HepG2 (cell line): ENCODE results near the gene C9orf40. TPM values are rescaled to one million over a fixed set of nuclear protein-coding genes. Genes with fewer than 3 reads are reported as not detected.

Source experiments
- CREM ChIP-seq, 2 experiments: sonication (generic) in 1 of 2; formaldehyde crosslinking in 1 of 2; IDR thresholded peaks; 2 replicates each; pipeline versions ENCODE4 v1.4.0 to v1.6.1; 2016 to 2020; ENCODE audit warnings: antibody characterized with exemption in 1 of 2, mild to moderate bottlenecking in 1 of 2, missing genetic modification reagents in 1 of 2
- ERF ChIP-seq: IDR thresholded peaks from 2 replicates; pipeline ENCODE4 v1.6.1; 2018; ENCODE audit warnings: missing biosample characterization, missing genetic modification reagents
- FOXM1 ChIP-seq: sonication (generic); formaldehyde crosslinking; IDR thresholded peaks from 2 replicates; pipeline ENCODE4 v1.5.0; 2020; ENCODE audit warnings: missing genetic modification reagents
- PAWR ChIP-seq: sonication (generic); formaldehyde crosslinking; IDR thresholded peaks from 2 replicates; pipeline ENCODE4 v1.4.0; 2020; ENCODE audit warnings: missing genetic modification reagents, mild to moderate bottlenecking, borderline replicate concordance
- POLR2AphosphoS2 ChIP-seq: IDR thresholded peaks from 2 replicates; pipeline ENCODE4 v1.6.1; 2011; ENCODE audit warnings: low read depth, low read length, improper control_type of control experiment
- TSC22D2 ChIP-seq: sonication (generic); formaldehyde crosslinking; IDR thresholded peaks from 2 replicates; pipeline ENCODE4 v1.5.1; 2020; ENCODE audit warnings: missing genetic modification reagents, mild to moderate bottlenecking, borderline replicate concordance
- ZBTB2 ChIP-seq: sonication (generic); formaldehyde crosslinking; IDR thresholded peaks from 2 replicates; pipeline ENCODE4 v1.8.0; 2022; ENCODE audit warnings: low read depth, missing genetic modification reagents
- ZBTB7B ChIP-seq: sonication (generic); formaldehyde crosslinking; IDR thresholded peaks from 2 replicates; pipeline ENCODE4 v1.4.0; 2020; ENCODE audit warnings: missing genetic modification reagents
- ZBTB8A ChIP-seq: sonication (generic); formaldehyde crosslinking; IDR thresholded peaks from 2 replicates; pipeline ENCODE4 v1.4.0; 2020; ENCODE audit warnings: mild to moderate bottlenecking, low read depth, missing genetic modification reagents, borderline replicate concordance
- ZNF142 ChIP-seq: sonication (generic); formaldehyde crosslinking; IDR thresholded peaks from 2 replicates; pipeline ENCODE4 v1.4.0; 2020; ENCODE audit warnings: missing genetic modification reagents
- ZNF264 ChIP-seq: sonication (generic); formaldehyde crosslinking; IDR thresholded peaks from 2 replicates; pipeline ENCODE4 v1.4.0; 2020; ENCODE audit warnings: missing genetic modification reagents
- ZNF567 ChIP-seq: sonication (generic); formaldehyde crosslinking; IDR thresholded peaks from 2 replicates; pipeline ENCODE4 v1.8.1; 2023; ENCODE audit warnings: mild to moderate bottlenecking, missing genetic modification reagents, borderline replicate concordance
- ZNF670 ChIP-seq: sonication (generic); formaldehyde crosslinking; IDR thresholded peaks from 2 replicates; pipeline ENCODE4 v1.8.0; 2022; ENCODE audit warnings: mild to moderate bottlenecking, missing genetic modification reagents, borderline replicate concordance
- ZNF678 ChIP-seq: sonication (generic); formaldehyde crosslinking; IDR thresholded peaks from 2 replicates; pipeline ENCODE4 v1.4.0; 2020; ENCODE audit warnings: mild to moderate bottlenecking, missing genetic modification reagents
- ZSCAN20 ChIP-seq: sonication (generic); formaldehyde crosslinking; IDR thresholded peaks from 2 replicates; pipeline ENCODE4 v1.4.0; 2020; ENCODE audit warnings: missing genetic modification reagents, mild to moderate bottlenecking, borderline replicate concordance
- polyA plus RNA-seq, 8 experiments: library from polyadenylated mRNA; depleted of rRNA in 3 of 8; stranded (reverse) in 7 of 8; unstranded in 1 of 8; fragments of >200 nt; fragmentation: Illumina TruSeq in 4 of 8; extraction: Trizol in 4 of 8; gene quantifications; 2 replicates each; pipeline versions ENCODE4 v1.2.1 to v1.2.3, GENCODE V29; 2011 to 2016; ENCODE audit warnings: low read depth in 4 of 8, missing spikeins in 1 of 8, mixed read lengths in 1 of 8; ENCODE audit not compliant: insufficient read depth in 1 of 8
- total RNA-seq, 5 experiments: library from RNA; depleted of rRNA; stranded (reverse); fragments of >200 nt; fragmentation: Illumina TruSeq; extraction: Trizol; gene quantifications; 2 replicates each; pipeline ENCODE4 v1.2.3, GENCODE V29; 2016; ENCODE audit warnings: low read depth in 1 of 5
- TF ChIP-seq, protein P1 (sequence below): sonication (generic); formaldehyde crosslinking; IDR thresholded peaks from 2 replicates; pipeline ENCODE4 v1.5.0; 2020; ENCODE audit warnings: mild to moderate bottlenecking, missing genetic modification reagents
- TF ChIP-seq, protein P2 (sequence below): sonication (generic); formaldehyde crosslinking; IDR thresholded peaks from 2 replicates; pipeline ENCODE4 v1.8.0; 2022; ENCODE audit warnings: missing genetic modification reagents, mild to moderate bottlenecking, moderate library complexity, borderline replicate concordance

The C9orf40 gene
- total and polyA plus RNA-seq, 2 of the 13 experiments (the other 11 are each of a cell fraction or from before 2014, with no cell fraction given): 3.0 to 13.5 TPM

DNA sequence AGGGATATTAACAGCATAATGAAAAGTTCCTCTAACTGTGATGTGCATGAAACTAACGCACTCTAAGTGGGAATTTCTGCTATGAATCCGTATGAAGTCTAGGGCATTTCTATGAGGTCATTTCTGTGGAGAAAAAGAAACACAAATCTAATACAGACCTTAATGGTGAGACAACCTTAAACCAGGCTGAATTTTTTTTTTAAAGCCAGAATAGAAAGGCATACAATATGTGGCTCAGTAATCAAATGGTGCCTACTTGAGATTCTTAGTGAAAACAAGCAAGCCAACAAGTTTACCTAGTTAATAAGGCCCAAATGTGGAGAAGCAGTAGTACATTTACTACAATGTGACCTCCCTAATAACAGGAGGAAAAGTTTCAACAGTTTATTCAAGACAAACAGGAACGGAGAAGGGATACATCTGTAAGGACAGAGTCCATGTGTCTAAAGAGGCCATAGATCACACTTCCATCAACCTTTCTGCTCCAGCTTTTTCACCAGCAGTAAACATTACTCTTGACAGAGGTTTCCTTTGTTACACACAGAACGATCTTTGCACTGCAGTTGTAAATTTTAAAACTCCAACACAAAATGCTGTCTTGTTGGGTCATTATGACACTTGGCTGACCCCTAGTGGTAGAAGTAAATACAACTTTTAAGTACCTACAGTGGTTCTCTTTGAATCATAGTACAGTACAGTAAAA, 49.2 kb upstream of the C9orf40 start (continued):
- TF ChIP-seq FOXM1 (CRISPR knock-in tag) (no peak), ZSCAN20 (CRISPR knock-in tag) (no peak), ERF (peak; percentile 81), ZBTB8A (CRISPR knock-in tag) (no peak), CREM (IDR thresholded peaks at IDR 0.05) (peak; percentile 77), CREM (CRISPR knock-in tag; IDR thresholded peaks at IDR 0.05) (no peak), ZNF142 (CRISPR knock-in tag) (no peak), ZNF678 (CRISPR knock-in tag) (no peak), POLR2AphosphoS2 (no peak), ZBTB2 (CRISPR knock-in tag) (no peak), ZNF567 (CRISPR knock-in tag) (no peak), ZBTB7B (CRISPR knock-in tag) (no peak), TSC22D2 (CRISPR knock-in tag) (no peak), PAWR (CRISPR knock-in tag) (no peak), ZNF264 (CRISPR knock-in tag) (peak; percentile 99), ZNF670 (CRISPR knock-in tag) (peak; percentile 24; the same call in 1 of the 2 replicates)
- TF ChIP-seq, protein P1, sequence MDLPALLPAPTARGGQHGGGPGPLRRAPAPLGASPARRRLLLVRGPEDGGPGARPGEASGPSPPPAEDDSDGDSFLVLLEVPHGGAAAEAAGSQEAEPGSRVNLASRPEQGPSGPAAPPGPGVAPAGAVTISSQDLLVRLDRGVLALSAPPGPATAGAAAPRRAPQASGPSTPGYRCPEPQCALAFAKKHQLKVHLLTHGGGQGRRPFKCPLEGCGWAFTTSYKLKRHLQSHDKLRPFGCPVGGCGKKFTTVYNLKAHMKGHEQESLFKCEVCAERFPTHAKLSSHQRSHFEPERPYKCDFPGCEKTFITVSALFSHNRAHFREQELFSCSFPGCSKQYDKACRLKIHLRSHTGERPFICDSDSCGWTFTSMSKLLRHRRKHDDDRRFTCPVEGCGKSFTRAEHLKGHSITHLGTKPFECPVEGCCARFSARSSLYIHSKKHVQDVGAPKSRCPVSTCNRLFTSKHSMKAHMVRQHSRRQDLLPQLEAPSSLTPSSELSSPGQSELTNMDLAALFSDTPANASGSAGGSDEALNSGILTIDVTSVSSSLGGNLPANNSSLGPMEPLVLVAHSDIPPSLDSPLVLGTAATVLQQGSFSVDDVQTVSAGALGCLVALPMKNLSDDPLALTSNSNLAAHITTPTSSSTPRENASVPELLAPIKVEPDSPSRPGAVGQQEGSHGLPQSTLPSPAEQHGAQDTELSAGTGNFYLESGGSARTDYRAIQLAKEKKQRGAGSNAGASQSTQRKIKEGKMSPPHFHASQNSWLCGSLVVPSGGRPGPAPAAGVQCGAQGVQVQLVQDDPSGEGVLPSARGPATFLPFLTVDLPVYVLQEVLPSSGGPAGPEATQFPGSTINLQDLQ (CRISPR knock-in tag): no peak
- TF ChIP-seq, protein P2, sequence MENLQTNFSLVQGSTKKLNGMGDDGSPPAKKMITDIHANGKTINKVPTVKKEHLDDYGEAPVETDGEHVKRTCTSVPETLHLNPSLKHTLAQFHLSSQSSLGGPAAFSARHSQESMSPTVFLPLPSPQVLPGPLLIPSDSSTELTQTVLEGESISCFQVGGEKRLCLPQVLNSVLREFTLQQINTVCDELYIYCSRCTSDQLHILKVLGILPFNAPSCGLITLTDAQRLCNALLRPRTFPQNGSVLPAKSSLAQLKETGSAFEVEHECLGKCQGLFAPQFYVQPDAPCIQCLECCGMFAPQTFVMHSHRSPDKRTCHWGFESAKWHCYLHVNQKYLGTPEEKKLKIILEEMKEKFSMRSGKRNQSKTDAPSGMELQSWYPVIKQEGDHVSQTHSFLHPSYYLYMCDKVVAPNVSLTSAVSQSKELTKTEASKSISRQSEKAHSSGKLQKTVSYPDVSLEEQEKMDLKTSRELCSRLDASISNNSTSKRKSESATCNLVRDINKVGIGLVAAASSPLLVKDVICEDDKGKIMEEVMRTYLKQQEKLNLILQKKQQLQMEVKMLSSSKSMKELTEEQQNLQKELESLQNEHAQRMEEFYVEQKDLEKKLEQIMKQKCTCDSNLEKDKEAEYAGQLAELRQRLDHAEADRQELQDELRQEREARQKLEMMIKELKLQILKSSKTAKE: no peak
